GM21717 (cell line): ENCODE data around the gene HMGA1.
A peak's percentile ranks its signal among the peaks of the same experiment; 100 is the strongest.

Source experiments
- ATAC-seq: cut with Tn5 transposase; IDR thresholded peaks from one replicate; pipeline ENCODE4 v1.9.1; 2021; ENCODE audit warnings: mild to moderate bottlenecking, moderate library complexity; ENCODE audit not compliant: unreplicated experiment

HMGA1 gene

GRCh38 chr6:34223956-34224940 lies 12.4 kb upstream of the HMGA1 start:
- ATAC-seq: peak; percentile 66

- no peak for ATAC-seq
These were observed 11.1 kb upstream of the HMGA1 start for GRCh38 chr6:34225551-34225950.

- no peak for ATAC-seq
These were observed 10.6 kb upstream of the HMGA1 start for GRCh38 chr6:34226066-34226465.

DNA sequence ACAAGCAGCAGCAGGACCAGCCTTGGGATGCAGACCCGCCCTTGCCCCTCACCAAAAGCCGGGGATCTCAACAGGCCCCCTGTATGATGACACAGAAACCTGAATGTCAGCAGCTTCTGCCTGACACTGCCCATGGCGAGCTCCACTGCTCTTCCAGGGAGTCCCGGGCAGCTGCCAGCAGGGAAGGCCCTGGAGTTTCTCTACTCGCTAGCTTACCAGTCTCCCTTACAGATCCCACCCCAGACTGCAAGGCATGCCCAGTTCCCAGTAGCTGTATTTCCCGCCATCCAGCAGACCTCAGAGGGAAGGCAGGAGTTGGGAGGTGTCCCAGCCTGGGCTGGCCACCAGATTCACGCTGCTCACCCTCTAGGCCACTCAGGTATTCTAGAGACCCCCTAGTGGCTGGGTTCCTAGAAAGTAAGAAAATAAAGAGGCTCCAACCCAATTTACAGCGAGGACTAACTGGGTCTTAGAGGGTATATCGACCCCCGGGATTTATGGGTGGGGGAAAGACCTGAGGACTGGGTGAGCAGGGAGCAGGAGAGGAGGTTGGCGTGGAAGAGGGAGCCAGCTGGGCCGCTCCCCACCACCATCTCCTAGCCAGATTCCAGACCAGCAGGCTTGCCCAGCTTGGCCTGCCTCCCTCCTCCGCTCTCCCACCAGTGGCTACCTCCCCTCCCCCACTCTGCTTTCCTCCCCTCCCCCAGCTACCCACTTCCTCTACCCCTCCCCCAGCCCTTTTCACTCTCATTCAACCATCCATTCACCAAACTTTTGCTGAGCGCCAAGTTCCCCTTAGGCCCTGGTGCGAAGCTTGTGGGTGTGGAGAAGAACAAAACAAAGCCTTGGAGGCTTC lies 9.7 kb upstream of the HMGA1 start:
- ATAC-seq: no peak

DNA sequence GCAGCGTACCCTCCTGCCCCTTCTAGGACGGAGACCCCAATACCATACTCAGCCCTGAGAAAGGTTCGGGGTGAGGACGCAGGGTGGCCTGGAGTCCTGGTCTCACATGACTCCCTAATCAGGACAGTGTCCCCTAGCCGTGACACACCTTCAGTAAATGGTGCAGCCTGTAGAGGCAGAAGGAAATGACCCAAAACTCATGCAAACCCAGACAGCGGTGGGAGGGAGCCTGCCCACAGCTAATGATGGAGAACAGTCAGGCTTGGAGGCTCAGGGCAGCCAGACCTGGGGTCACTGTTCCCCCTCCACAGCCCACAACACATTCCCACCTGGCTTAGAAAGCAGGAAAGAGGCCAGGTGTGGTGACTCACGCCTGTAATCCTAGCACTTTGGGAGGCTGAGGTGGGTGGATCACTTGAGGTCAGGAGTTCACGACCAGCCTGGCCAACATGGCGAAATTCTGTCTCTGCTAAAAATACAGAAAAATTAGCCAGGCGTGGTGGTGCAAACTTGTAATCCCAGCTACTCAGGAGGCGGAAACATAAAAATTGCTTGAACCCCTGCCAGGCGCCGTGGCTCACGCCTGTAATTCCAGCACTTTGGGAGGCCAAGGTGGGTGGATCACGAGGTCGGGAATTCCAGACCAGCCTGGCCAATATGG lies 8.8 kb upstream of the HMGA1 start:
- ATAC-seq: no peak

DNA sequence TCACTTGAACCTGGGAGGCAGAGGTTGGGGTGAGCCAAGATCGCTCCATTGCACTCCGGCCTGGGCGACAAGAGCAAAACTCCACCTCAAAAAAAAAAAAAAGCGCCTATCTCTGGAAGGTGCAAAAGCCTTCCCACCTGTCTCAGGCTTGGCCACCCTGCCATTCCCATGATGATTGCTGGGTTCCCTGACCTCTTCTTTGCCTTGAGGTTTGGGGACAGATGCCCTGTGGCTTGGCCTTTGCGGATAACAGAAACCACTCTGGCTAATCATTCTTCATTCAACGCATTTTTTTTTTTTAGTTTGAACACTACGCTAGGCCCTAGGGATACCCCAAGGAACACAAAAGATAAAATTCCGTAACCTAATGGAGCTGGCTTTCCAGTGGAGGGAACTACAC lies 6.8 kb upstream of the HMGA1 start:
- ATAC-seq: no peak

- ATAC-seq: no peak
These were observed 5.9 kb upstream of the HMGA1 start for GRCh38 chr6:34230653-34231371.

GRCh38 chr6:34231566-34232336 lies 4.9 kb upstream of the HMGA1 start:
- no peak for ATAC-seq

DNA sequence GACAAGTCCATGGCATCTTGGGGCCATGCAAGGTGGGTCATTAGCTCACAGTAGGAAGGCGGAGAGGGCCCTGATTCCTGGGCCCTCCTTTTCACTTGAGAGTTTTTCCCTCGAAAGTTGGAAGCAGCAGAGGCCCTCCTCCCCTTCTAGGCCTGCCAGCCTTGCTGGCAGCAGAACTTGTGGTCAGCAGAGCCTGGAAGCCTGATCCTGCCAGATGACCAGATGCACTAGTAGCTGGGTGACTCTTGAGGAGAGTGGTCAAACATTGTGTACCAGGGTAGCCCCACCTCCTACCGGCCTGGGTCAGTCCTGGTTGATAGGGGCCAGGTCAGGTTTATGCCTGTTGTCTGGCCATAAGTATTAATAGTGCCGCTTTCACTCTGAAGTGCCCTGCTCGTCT lies 3.8 kb upstream of the HMGA1 start:
- ATAC-seq: no peak

GRCh38 chr6:34233867-34234266 lies 2.8 kb upstream of the HMGA1 start:
- no peak for ATAC-seq

DNA sequence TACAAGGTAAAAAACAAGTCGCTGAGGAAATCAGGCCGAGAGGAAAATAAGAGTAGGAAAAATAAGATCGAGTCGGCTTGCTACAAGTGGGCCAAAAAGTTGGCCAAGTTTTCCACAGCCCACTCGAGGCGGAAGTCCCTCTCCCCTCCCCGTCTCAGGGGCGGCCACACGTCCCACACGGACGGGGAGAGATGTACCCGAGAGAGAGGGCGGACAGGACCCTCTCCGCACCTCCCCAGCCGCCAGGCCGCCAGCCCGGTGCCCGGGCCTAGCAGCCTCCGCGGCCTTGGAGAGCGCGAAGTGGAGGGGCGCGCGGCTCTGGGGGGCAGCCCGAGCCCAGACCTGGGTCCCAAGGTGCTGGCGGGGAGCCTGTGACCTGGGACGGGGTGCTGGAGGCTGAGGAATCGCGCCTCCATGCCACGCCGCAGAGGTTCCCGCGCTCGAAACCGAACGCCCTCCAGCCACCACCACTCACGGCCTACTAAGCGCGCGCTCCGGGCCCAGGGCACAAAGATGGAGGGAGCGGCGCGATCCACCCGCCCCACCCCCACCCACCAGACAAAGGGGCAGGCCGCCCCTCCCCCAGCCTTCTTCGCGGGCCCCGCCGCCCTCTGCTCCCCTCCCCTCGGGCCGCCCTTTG lies 1.9 kb upstream of the HMGA1 start:
- ATAC-seq: no peak

GRCh38 chr6:34235307-34236130 lies 1.2 kb upstream of the HMGA1 start:
- ATAC-seq: no peak

- peak; percentile 6 for ATAC-seq
These were observed 586 bp upstream of the HMGA1 start for GRCh38 chr6:34236131-34236442.

DNA sequence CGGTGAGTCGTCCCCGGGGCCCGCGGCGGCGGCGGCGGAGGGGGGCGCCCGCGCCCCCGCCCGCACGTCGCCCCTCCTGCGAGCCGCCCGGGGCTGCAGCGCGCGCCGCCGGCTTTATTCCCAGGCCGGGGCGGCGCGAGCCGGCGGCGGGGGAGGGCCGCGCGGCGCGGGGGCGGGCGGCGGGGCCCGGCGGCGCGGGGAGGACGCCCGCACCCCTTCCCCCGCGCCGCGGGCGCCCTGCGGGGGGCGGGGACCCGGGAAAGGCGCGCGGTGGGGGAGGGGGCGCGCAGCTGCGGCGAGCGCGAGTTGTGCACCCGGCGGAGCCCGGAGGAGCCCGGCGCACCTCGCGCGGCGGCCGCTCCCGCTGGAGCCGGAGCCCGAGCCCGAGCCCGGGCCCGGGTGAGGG lies 646 bp downstream of the HMGA1 start:
- peak; percentile 2 for ATAC-seq

- ATAC-seq: no peak
These were observed 1.3 kb downstream of the HMGA1 start for GRCh38 chr6:34237722-34238584.

- no peak for ATAC-seq
These were observed 2.2 kb downstream of the HMGA1 start for GRCh38 chr6:34238585-34239499.

GRCh38 chr6:34239500-34239825 lies 2.8 kb downstream of the HMGA1 start:
- ATAC-seq: no peak
